ENCODE data around the gene CD82. TPM values are rescaled to one million over a fixed set of nuclear protein-coding genes. Genes with fewer than 3 reads are reported as not detected.

The CD82 gene
- total RNA-seq, 1 donor from 2014 or later, result 475 TPM

- intact Hi-C loops (cut with micrococcal nuclease), result loop anchor here (10.0 kb wide), 1 partner anchor 518 kb away; the partner anchor contains the start of gene EXT2
Measured at GRCh38 chr11:44613153-44613552, 47.7 kb downstream of the CD82 start.

GRCh38 chr11:44614281-44614775 lies 48.9 kb downstream of the CD82 start:
- intact Hi-C loops (cut with micrococcal nuclease), result loop anchor here (10.0 kb wide), 1 partner anchor 520 kb away; the partner anchor contains the start of gene EXT2

- intact Hi-C loops (cut with micrococcal nuclease), result loop anchor here (10.0 kb wide), 1 partner anchor 520 kb away; the partner anchor contains the start of gene EXT2
Measured at GRCh38 chr11:44615041-44615755, 49.7 kb downstream of the CD82 start.

GRCh38 chr11:44615913-44616791 lies 50.7 kb downstream of the CD82 start:
- intact Hi-C loops (cut with micrococcal nuclease), result loop anchor here (10.0 kb wide), 1 partner anchor 521 kb away; the partner anchor contains the start of gene EXT2

GRCh38 chr11:44617671-44618461 lies 52.4 kb downstream of the CD82 start:
- intact Hi-C loops (cut with micrococcal nuclease), result loop anchor here (1.0 to 10.0 kb wide), 2 partner anchors 62 to 523 kb away; partner anchors contain the start of gene EXT2

GRCh38 chr11:44618561-44619425 lies 53.3 kb downstream of the CD82 start:
- intact Hi-C loops (cut with micrococcal nuclease), result loop anchor here (10.0 kb wide), 1 partner anchor 524 kb away; the partner anchor contains the start of gene EXT2

GRCh38 chr11:44620328-44620725 lies 54.9 kb downstream of the CD82 start:
- intact Hi-C loops (cut with micrococcal nuclease), result loop anchor here (2.0 to 5.0 kb wide), 2 partner anchors 154 to 272 kb away; no protein-coding TSS in a partner anchor

GRCh38 chr11:44621140-44621681 lies 55.7 kb downstream of the CD82 start:
- intact Hi-C loops (cut with micrococcal nuclease), result loop anchor here (1.0 to 5.0 kb wide), 3 partner anchors 154 to 290 kb away; no protein-coding TSS in a partner anchor

GRCh38 chr11:44621784-44622183 lies 56.3 kb downstream of the CD82 start:
- intact Hi-C loops (cut with micrococcal nuclease), result loop anchor here (1.0 to 5.0 kb wide), 3 partner anchors 153 to 290 kb away; no protein-coding TSS in a partner anchor

- intact Hi-C loops (cut with micrococcal nuclease), result loop anchor here (5.0 kb wide), 1 partner anchor 270 kb away; no protein-coding TSS in a partner anchor
Measured at GRCh38 chr11:44622190-44622650, 56.8 kb downstream of the CD82 start.

GRCh38 chr11:44622721-44623258 lies 57.3 kb downstream of the CD82 start:
- intact Hi-C loops (cut with micrococcal nuclease), result loop anchor here (5.0 kb wide), 1 partner anchor 270 kb away; no protein-coding TSS in a partner anchor

- intact Hi-C loops (cut with micrococcal nuclease), result loop anchor here (5.0 kb wide), 1 partner anchor 269 kb away; no protein-coding TSS in a partner anchor
Measured at GRCh38 chr11:44623341-44623730, 57.9 kb downstream of the CD82 start.

GRCh38 chr11:44623731-44624491 lies 58.4 kb downstream of the CD82 start:
- intact Hi-C loops (cut with micrococcal nuclease), result loop anchor here (5.0 kb wide), 1 partner anchor 268 kb away; no protein-coding TSS in a partner anchor

GRCh38 chr11:44624761-44625221 lies 59.3 kb downstream of the CD82 start:
- intact Hi-C loops (cut with micrococcal nuclease), result loop anchor here (5.0 kb wide), 1 partner anchor 268 kb away; no protein-coding TSS in a partner anchor

- intact Hi-C loops (cut with micrococcal nuclease), result no loop called here
Measured at GRCh38 chr11:44625759-44626523, 60.5 kb downstream of the CD82 start.

- intact Hi-C loops (cut with micrococcal nuclease), result no loop called here
Measured at GRCh38 chr11:44626645-44627044, 61.2 kb downstream of the CD82 start.
